Natural killer cell (primary cell): ENCODE data around the gene SARNP. TPM values are rescaled to one million over a fixed set of nuclear protein-coding genes. Genes with fewer than 3 reads are reported as not detected.
A peak's percentile ranks its signal among the peaks of the same experiment; 100 is the strongest.

Source experiments
- ATAC-seq, 3 donors: fragments of 150-1000 bp in 2 of 3; fragments of 200-7000 bp in 1 of 3; cut with Tn5 transposase; 1 replicate in 1 of 3; 2 replicates in 2 of 3; pipeline ENCODE4 v1.10.0; 2021; ENCODE audit warnings: mild to moderate bottlenecking in 2 of 3, moderate library complexity in 2 of 3
- DNase-seq, 2 donors: peaks; one replicate each; pipeline versions ENCODE4 v3.0.0 to v3.0.0-alpha.2; 2013 to 2021; ENCODE audit warnings: mixed read lengths in 1 of 2
- H3K27ac ChIP-seq: one replicate; pipeline ENCODE4 v1.5.1; 2013; ENCODE audit warnings: mild to moderate bottlenecking, low read length
- H3K27me3 ChIP-seq: one replicate; pipeline ENCODE4 v1.6.1; 2013; ENCODE audit warnings: low read length; ENCODE audit not compliant: control insufficient read depth, insufficient read depth
- H3K36me3 ChIP-seq: one replicate; pipeline ENCODE4 v1.6.1; 2013; ENCODE audit warnings: low read length; ENCODE audit not compliant: control insufficient read depth, insufficient read depth
- H3K4me1 ChIP-seq: one replicate; pipeline ENCODE4 v1.6.1; 2013; ENCODE audit warnings: low read length; ENCODE audit not compliant: control insufficient read depth, insufficient read depth
- H3K4me3 ChIP-seq: one replicate; pipeline ENCODE4 v1.5.1; 2013; ENCODE audit warnings: low read length
- H3K9me3 ChIP-seq: one replicate; pipeline ENCODE4 v1.6.1; 2013; ENCODE audit warnings: low read length; ENCODE audit not compliant: control insufficient read depth, insufficient read depth
- H3K27ac Mint-ChIP-seq, 2 donors: one replicate each; pipeline ENCODE4 v1.8.0; 2022; ENCODE audit warnings: mild to moderate bottlenecking in 2 of 2, mixed read lengths in 2 of 2, moderate library complexity in 1 of 2
- H3K27me3 Mint-ChIP-seq, 2 donors: one replicate each; pipeline ENCODE4 v1.8.0; 2022; ENCODE audit warnings: low read depth in 2 of 2, mixed read lengths in 2 of 2
- H3K36me3 Mint-ChIP-seq: one replicate; pipeline ENCODE4 v1.8.0; 2022; ENCODE audit warnings: mixed read lengths
- H3K4me1 Mint-ChIP-seq, 2 donors: one replicate each; pipeline ENCODE4 v1.8.0; 2022; ENCODE audit warnings: mixed read lengths in 2 of 2
- H3K4me3 Mint-ChIP-seq: one replicate; pipeline ENCODE4 v1.8.0; 2022; ENCODE audit warnings: mild to moderate bottlenecking, moderate library complexity, mixed read lengths
- H3K9me3 Mint-ChIP-seq, 2 donors: one replicate each; pipeline ENCODE4 v1.8.0; 2022; ENCODE audit warnings: mixed read lengths in 2 of 2
- WGBS: methylation state at CpG from one replicate; pipeline ENCODE4 v1.1.7; 2013; ENCODE audit warnings: missing lambda C conversion rate; ENCODE audit not compliant: insufficient coverage; 5-methylcytosine and 5-hydroxymethylcytosine counted together
- intact Hi-C: fragments of 100-400 bp; cut with micrococcal nuclease; formaldehyde crosslinking; loops from one replicate; pipeline ENCODE4 v1.14.2; 2022
- total RNA-seq, 4 donors: library from RNA; stranded (reverse); fragments of 120-200 nt in 1 of 4; gene quantifications; one replicate each; pipeline versions ENCODE4 v1.2.3 to v1.2.4, GENCODE V29; 2013 to 2022
- TF ChIP-seq, protein P1 (sequence below): fragments of 200-600 bp; IDR thresholded peaks from one replicate; pipeline ENCODE4 v1.8.0; 2022; ENCODE audit warnings: antibody characterized with exemption

Gene SARNP
- total RNA-seq, 3 donors from 2014 or later (not counting 1 experiment from before 2014, with no cell fraction given), result 50.5 to 57.0 (median 51.2) TPM

DNA sequence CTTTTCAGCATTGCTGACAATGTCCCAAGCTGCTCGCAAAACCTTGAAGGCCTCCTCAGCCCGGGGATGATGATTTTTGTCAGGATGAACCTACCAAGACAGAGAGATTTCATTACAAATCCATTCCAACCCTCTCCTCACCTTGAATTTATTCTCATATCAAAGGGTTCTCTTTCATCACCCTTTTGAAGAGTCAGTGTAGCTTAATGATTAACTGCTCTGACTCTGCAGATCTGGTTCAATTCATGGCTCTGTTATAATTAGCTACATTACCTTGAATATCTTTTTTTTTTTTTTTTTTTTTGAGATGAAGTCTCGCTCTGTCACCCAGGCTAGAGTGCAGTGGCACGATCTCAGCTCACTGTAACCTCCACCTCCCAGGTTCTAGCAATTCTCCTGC, 5.9 kb upstream of the SARNP start:
- H3K27ac Mint-ChIP-seq, result peak overlapping the region; percentile 8 to 44
- DNase-seq (no peak), ATAC-seq (no peak)
- H3K4me1 ChIP-seq, result peaks cover 33% of the 10 kb centered on the region
- H3K27me3 ChIP-seq, result no peaks in the 10 kb centered on the region
- TF ChIP-seq, protein P1, sequence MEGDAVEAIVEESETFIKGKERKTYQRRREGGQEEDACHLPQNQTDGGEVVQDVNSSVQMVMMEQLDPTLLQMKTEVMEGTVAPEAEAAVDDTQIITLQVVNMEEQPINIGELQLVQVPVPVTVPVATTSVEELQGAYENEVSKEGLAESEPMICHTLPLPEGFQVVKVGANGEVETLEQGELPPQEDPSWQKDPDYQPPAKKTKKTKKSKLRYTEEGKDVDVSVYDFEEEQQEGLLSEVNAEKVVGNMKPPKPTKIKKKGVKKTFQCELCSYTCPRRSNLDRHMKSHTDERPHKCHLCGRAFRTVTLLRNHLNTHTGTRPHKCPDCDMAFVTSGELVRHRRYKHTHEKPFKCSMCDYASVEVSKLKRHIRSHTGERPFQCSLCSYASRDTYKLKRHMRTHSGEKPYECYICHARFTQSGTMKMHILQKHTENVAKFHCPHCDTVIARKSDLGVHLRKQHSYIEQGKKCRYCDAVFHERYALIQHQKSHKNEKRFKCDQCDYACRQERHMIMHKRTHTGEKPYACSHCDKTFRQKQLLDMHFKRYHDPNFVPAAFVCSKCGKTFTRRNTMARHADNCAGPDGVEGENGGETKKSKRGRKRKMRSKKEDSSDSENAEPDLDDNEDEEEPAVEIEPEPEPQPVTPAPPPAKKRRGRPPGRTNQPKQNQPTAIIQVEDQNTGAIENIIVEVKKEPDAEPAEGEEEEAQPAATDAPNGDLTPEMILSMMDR, result no peak
- no peak overlapping the region for H3K4me3 Mint-ChIP-seq
- no peak overlapping the region for H3K27ac ChIP-seq
- H3K36me3 ChIP-seq, result peaks cover 42% of the 10 kb centered on the region
- no peaks in the 10 kb centered on the region for H3K36me3 Mint-ChIP-seq
- H3K27me3 Mint-ChIP-seq, result no peaks in the 10 kb centered on the region
- intact Hi-C loops, result no loop called here
- H3K9me3 Mint-ChIP-seq, result no peaks in the 10 kb centered on the region
- H3K4me1 Mint-ChIP-seq, result peaks cover 32 to 33% of the 10 kb centered on the region in 2 donors
- WGBS, result 98% methylated on average over 2 of the region's 4 CpGs
- H3K4me3 ChIP-seq, result no peak overlapping the region
- H3K9me3 ChIP-seq, result no peaks in the 10 kb centered on the region

DNA sequence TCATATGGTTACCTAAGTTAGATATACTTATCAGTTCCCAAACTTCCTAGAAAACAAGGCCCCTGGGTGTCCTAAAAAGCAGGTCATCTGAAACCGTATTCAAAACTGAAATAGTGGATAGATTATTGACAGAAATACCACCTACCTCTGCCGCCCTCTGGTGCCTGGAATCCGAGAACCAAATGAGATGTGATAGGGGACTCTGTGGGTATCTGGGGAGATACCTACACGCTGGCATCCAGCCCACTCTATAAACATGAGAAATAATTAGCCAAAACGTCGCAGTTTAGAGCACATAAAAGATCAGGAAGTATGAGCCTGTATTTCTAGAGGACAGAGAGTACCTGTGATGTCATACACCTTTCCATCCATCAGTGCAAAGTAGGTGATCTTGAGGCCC, 4.7 kb upstream of the SARNP start:
- no peak overlapping the region for H3K4me3 ChIP-seq
- no peaks in the 10 kb centered on the region for H3K27me3 Mint-ChIP-seq
- no CpG with 5 or more reads among the region's 6 CpGs for whole genome bisulfite sequencing
- H3K36me3 ChIP-seq, result peaks cover 40% of the 10 kb centered on the region
- H3K4me1 Mint-ChIP-seq, result peaks cover 20 to 22% of the 10 kb centered on the region in 2 donors
- H3K36me3 Mint-ChIP-seq, result no peaks in the 10 kb centered on the region
- H3K9me3 ChIP-seq, result no peaks in the 10 kb centered on the region
- no peaks in the 10 kb centered on the region for H3K27me3 ChIP-seq
- intact Hi-C loops, result no loop called here
- DNase-seq (no peak), ATAC-seq (no peak)
- peaks cover 24% of the 10 kb centered on the region for H3K4me1 ChIP-seq
- no peak overlapping the region for H3K4me3 Mint-ChIP-seq
- no peak overlapping the region for H3K27ac ChIP-seq
- no peaks in the 10 kb centered on the region for H3K9me3 Mint-ChIP-seq
- TF ChIP-seq, protein P1, result no peak
- H3K27ac Mint-ChIP-seq, result peak overlapping the region; percentile 8 to 44

DNA sequence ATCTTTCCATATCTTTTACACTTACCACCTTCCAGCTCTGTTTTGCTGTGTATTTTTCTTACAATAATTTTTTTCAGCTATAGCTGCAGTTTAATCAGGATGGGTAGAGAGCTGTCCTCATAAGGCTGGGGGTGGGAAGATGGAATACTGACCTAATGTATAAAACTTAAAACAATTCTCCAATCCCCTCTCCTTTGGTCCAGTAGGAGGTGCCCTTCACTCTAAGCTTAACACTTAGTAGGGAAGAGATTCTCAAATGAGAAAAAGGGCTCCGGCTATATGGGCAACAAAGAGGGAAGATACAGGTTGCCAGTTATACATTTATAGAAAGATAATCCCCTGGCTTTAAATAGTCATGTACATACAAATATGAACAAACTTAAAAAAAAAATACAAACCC, 3.2 kb upstream of the SARNP start:
- no CpG with 5 or more reads among the region's 1 CpG for WGBS
- Mint-ChIP-seq H3K4me1 (peaks cover 15 to 16% of the 10 kb centered on the region in 2 donors), H3K27me3 (no peaks in the 10 kb centered on the region), H3K9me3 (no peaks in the 10 kb centered on the region), H3K27ac (no peak overlapping the region), H3K36me3 (no peaks in the 10 kb centered on the region), H3K4me3 (no peak overlapping the region)
- TF ChIP-seq, protein P1, result no peak
- Histone ChIP-seq H3K4me3 (no peak overlapping the region), H3K36me3 (peaks cover 40% of the 10 kb centered on the region), H3K27ac (no peak overlapping the region), H3K9me3 (no peaks in the 10 kb centered on the region), H3K4me1 (peaks cover 18% of the 10 kb centered on the region), H3K27me3 (no peaks in the 10 kb centered on the region)
- DNase-seq, result no peak
- intact Hi-C loops, result no loop called here
- ATAC-seq, result no peak

DNA sequence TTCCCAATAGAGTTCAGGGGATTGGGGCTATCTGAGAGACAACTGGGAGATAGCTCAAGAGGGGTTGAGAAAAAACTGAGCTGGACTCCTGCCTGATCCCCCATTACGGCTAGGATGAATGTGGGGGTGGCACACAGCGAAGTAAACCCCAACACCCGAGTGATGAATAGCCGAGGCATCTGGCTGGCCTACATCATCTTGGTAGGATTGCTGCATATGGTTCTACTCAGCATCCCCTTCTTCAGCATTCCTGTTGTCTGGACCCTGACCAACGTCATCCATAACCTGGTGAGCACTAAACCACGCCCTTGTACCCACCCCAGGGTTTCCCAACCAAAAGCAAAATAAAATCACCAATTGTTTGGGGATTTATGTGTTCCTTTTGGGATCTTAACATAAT, 1.4 kb upstream of the SARNP start:
- H3K36me3 Mint-ChIP-seq, result no peaks in the 10 kb centered on the region
- Histone ChIP-seq H3K9me3 (no peaks in the 10 kb centered on the region), H3K27me3 (no peaks in the 10 kb centered on the region), H3K4me3 (no peak overlapping the region), H3K4me1 (peaks cover 22% of the 10 kb centered on the region), H3K27ac (no peak overlapping the region), H3K36me3 (peaks cover 45% of the 10 kb centered on the region)
- H3K27ac Mint-ChIP-seq, result no peak overlapping the region
- intact Hi-C loops, result loop anchor here (1.0 to 5.0 kb wide), 6 partner anchors 82 to 498 kb away; partner anchors contain the start of genes CNPY2, PA2G4, RPS26 and ZC3H10
- 94% methylated on average over 6 of the region's 6 CpGs for WGBS
- TF ChIP-seq, protein P1, result no peak
- ATAC-seq, result no peak
- H3K4me3 Mint-ChIP-seq, result no peak overlapping the region
- DNase-seq, result no peak
- peaks cover 13 to 21% of the 10 kb centered on the region in 2 donors for H3K4me1 Mint-ChIP-seq
- H3K9me3 Mint-ChIP-seq, result no peaks in the 10 kb centered on the region
- no peaks in the 10 kb centered on the region for H3K27me3 Mint-ChIP-seq
